GM18499 (cell line): Measurements from ENCODE around the gene HOXC12.

Source experiments
- ATAC-seq: cut with Tn5 transposase; IDR thresholded peaks from one replicate; pipeline ENCODE4 v1.9.1; 2021; ENCODE audit warnings: moderate number of reproducible peaks; ENCODE audit not compliant: insufficient read depth, unreplicated experiment

Gene HOXC12

DNA sequence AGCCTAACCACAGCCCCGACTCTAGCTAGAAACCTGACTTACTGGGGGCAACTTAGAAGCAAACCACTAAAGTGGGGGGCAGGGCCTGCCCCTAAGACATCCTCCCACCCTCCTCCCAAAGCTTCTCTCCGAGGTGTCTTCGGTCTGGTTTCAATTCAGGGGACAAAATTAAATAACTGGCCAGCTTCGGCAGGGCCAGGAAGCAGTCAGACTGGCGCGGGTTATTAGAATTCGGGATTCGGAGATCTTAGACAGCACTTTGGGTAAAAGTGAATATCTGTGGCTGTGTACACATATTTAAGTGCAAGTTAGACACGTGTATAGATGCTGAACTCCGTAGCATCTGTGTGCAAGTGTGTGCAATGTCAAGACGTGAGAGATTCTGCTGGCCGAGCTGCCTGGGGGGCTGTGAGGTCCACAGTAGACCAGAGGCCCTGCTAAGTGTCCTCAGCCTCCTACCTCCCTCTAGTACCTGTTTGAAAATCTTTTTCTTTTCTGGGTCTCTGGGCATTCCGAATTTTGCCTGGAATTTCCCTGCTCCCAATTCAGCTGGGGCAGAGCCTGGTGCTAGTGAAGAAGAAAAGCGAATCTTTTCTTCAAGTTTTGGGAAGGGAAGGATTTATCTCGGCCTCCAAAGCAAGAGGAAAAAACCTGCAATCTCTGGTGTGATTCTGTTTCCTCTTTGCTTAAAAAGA lies 26.2 kb downstream of the HOXC12 start:
- no peak for ATAC-seq

- ATAC-seq, result no peak
Measured at GRCh38 chr12:53981634-53982565, 27.2 kb downstream of the HOXC12 start.

DNA sequence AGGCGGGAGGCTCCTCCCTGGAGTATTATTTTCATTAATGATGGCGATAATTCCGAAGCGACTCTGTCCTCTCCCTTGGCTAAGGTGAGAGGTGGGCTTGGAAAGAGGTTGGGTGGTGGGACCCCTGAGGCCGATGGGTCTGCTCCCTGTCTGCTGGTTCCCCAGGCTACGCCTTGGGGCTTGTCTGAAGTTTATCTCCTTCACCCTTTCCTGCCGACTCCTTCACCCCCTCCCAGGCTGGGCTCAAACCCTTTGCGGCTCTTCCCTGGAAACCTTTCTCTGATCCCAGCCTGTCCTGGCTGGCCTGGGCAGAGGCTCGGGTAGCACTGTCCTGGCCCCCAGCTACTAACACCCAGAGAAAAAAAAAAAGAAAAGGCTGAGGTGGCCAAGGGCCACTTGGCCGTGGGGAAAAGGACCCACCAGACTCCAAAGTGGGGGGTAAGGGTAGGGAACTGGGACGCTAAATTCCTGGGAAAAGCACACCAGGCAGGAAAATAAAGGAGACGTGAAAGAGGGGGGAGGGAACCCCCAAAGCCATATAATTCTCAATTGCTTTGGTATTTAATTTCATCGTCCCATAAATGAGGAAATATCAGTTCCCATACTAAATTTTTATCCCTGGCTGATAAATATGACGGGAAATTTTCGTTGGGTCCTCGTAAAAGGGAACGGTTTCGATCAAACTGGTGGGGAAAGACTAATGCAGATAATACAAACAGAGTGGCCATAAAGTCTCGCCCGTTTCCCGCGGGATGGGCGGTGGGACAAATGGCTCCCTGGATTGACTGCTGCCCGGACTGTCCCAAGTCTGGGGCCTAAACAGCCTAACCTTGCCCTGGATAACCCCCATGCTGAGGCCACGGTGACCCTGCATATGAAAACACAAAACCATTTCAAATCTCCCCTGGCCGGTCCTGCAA lies 28.2 kb downstream of the HOXC12 start:
- no peak for ATAC-seq

- no peak for ATAC-seq
Measured at GRCh38 chr12:53983568-53983949, 28.9 kb downstream of the HOXC12 start.

GRCh38 chr12:53983950-53984572 lies 29.4 kb downstream of the HOXC12 start:
- ATAC-seq, result no peak

DNA sequence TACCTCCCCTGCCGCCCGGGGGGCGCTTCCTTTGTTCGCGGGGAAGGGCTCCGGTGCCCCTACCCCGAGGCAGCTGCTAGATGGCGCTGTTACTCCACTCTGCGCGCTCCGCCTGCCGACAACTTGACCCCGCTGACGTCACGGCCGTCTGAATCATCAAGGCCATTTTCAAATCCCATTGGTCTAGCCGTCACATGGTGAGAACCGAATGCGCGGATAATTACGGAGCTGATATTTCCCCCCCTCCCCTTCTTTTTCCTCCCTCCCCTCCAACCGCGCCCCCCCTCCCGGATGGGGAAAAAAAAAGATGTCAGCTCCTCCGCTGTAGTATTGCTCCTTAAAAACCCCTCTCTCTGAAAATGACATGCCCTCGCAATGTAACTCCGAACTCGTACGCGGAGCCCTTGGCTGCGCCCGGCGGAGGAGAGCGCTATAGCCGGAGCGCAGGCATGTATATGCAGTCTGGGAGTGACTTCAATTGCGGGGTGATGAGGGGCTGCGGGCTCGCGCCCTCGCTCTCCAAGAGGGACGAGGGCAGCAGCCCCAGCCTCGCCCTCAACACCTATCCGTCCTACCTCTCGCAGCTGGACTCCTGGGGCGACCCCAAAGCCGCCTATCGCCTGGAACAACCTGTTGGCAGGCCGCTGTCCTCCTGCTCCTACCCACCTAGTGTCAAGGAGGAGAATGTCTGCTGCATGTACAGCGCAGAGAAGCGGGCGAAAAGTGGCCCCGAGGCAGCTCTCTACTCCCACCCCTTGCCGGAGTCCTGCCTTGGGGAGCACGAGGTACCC lies 30.4 kb downstream of the HOXC12 start, which contains the start of gene HOXC10:
Gene HOXC10 (plus strand): TSS at position 246 of the 791 bp plus-strand sequence. CDS start 114 bp downstream, at position 360.
- ATAC-seq, result no peak

DNA sequence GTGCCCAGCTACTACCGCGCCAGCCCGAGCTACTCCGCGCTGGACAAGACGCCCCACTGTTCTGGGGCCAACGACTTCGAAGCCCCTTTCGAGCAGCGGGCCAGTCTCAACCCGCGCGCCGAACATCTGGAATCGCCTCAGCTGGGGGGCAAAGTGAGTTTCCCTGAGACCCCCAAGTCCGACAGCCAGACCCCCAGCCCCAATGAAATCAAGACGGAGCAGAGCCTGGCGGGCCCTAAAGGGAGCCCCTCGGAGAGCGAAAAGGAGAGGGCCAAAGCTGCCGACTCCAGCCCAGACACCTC lies 30.9 kb downstream of the HOXC12 start:
- no peak for ATAC-seq

DNA sequence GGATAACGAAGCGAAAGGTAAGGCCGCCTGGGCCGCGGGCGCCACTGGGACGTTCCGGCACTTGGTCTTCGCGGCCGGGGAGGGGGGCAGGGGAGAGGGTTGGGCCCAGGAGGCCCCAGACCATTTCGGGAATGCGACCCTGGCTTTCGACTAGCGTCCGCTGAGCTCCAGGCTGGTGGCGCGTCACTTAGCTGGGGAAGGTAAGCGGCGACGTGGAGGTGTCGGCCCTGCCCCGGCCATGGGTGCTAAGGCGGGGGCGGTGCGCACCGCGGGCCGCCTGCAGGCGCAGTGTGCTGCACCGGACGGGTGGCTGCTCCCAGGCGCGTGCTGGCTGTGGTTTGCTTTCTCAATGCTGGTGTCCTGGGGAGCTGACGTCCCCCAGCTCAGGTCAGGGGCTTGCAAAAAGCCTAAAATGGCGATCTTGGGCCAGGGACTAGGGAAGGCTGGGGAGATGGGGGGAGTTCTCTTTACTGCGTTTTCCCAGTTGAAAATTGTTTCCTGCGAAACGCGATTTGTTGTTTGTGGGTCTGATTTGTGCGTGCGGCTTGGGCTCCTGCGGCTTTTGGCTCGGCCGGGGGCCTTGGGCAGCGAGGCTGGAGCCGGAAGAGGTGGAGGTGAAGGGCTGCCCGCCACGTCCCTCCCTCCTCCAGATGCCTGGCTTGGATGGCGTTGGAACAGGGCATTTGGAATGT lies 31.4 kb downstream of the HOXC12 start:
- ATAC-seq, result no peak

GRCh38 chr12:53986686-53987483 lies 32.2 kb downstream of the HOXC12 start:
- no peak for ATAC-seq

DNA sequence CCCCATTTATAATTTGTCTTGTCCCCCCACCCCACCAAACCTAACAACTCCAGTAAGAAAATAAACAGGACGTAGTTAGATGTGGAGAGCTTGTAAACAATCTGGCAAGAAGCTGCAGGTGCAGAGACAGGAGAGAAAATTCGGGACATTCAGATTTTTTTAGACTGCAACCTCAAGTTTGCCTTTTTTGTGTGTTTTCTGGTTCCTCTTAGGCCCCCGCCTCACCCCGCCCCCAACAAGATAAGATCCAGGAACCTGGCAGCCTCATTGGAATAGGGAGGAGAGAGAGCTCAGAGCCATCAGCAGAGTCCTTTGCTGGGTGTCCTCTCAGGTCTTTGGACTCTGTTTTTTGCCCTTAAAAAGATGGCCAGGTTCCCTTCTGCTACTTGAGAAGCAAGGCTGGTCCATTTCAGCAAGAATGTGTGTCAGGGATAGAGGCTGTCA lies 33.1 kb downstream of the HOXC12 start:
- no peak for ATAC-seq

GRCh38 chr12:53988541-53989226 lies 34.0 kb downstream of the HOXC12 start:
- no peak for ATAC-seq

DNA sequence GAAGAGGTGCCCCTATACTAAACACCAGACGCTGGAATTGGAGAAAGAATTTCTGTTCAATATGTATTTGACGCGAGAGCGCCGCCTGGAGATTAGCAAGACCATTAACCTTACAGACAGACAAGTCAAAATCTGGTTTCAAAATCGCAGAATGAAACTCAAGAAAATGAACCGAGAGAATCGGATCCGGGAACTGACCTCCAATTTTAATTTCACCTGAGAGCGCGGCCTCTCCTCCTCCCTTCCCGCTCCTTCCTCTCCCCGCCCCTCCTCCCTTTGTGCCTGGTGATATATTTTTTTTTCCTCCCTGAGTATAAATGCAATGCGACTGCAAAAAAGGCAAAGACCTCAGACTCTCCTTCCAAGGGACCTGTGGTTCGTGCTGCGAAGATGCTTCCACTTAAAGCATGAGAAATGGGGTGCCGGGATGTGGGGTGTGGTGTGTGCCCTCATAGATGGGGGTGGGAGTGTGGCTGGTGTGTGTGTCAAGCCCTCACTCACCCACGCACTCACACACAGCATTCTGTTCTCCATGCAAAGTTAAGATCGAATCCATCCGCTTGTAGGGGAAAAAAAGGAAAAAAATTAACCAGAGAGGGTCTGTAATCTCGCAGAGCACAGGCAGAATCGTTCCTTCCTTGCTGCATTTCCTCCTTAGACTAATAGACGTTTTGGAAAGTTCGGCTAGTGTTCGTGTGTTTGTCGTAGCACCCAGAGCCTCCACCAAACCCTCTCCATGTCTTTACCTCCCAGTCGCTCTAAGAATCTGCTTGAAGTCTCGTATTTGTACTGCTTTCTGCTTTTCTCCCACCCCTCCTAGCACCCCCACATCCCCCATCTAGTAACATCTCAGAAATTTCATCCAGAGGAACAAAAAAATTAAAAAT lies 34.8 kb downstream of the HOXC12 start:
- ATAC-seq, result no peak

DNA sequence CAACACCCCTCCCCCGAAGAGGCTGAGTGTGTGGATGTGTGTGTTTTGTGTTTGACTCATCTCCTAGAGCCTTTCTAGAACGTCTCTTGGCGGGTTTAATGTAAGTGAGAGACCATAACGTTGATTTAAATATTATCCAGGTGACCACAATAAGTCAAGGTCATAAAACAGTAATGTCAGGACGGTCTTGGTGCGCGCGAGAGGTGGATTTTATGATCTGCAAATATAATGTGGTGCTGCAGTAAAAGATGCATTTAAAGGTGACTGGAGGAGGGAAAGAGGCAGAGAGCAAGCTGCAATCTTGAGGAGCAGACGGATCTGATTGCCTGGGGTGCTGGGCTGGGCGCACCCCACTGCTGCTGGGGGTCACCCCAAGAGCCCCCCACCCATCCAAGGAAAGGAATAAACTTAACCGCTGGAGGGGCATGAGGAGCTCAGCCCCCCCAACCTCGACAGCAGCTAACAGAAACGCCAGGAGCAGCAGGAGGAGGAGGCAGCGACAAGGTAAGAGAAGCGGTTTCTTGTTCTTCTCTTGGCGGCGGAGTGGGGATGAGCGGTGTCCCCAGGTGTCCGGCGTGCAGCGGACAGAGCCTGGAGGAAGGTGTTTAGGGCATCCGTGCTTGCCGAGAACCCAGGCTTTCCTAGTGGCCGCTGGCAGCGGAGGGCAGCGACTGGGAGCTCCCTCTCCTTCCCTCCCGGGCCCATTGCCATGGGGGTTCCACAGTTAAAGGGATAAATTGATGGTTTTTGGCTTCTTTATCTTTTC lies 35.8 kb downstream of the HOXC12 start:
- no peak for ATAC-seq

DNA sequence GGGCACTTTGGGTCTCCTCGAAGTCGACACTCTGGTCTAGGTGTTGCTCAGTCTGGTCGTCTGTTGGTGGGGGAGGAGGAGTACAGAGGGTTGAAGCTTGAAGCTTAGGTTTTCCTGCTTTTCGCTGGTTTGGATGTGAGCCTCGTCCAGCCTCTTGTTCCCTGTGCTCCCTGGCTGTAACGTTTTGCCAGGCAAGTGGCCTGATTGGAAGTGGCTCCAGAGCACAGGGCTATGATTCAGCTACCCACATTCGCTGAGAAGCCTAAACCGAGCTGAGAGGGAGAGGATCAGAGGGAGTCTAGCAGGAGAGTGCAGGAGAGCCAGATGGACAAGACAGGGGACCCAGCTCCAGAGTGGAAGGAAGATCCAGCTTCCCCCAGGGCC lies 36.4 kb downstream of the HOXC12 start:
- no peak for ATAC-seq

GRCh38 chr12:53992377-53992889 lies 37.7 kb downstream of the HOXC12 start:
- ATAC-seq, result no peak
